Body of pancreas (tissue), 4 donors: ENCODE data around the gene CSE1L.

Experiments used
- POLR2A ChIP-seq, 3 donors: fragments of 450-650 bp; IDR thresholded peaks; one replicate each; pipeline ENCODE4 v1.6.1; 2016; ENCODE audit warnings: antibody characterized with exemption in 3 of 3, mild to moderate bottlenecking in 2 of 3
- TF ChIP-seq, protein P1 (sequence below), 7 experiments: fragments of 450-650 bp in 4 of 7; fragments of 200-600 bp in 3 of 7; sonication (generic) in 3 of 7; IDR thresholded peaks; one replicate each; pipeline ENCODE4 v1.5.1; 2016 to 2019; ENCODE audit warnings: antibody characterized with exemption in 7 of 7

DNA sequence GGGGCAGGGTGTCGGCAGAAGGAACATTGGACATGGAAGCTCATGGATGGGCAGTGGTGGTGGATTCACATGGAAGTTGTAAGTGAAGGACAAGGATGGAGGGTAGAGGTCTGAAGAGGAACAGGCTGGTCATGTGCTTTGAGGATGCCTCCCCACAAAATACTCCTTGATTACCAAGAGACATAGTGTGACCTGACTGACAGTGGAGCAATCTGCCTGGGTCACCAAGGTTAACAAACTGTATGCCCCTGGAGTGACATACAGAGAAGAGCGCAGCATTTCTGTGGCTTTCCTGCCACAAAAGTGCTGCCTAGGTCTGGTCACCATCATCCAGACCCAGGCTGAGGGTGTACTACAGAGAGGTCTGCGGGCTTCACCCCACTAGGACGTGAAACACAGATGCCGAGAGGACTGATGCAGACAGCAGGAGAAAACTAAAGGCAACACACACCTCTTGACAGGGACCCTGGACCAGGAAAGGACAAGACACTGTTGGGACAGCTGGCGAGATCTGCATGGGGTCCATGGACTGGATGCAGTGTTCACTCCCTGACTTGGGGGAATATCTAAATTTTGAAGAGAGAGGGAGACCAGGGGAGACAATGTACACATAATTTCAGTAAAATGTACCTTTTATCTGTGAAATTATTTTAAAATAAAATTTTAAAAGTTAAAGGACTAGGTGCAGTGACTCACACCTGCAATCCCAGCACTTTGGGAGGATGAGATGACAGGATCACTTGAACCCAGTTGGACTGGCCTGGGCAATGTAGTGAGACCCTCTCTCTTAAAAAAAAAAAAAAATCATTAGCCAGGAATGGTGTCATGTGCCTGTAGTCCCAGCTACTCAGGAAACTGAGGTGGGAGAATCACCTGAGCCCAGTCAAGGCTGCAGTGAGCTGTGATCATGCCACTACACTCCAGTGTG lies 64.9 kb downstream of the CSE1L start:
- TF ChIP-seq, protein P1, sequence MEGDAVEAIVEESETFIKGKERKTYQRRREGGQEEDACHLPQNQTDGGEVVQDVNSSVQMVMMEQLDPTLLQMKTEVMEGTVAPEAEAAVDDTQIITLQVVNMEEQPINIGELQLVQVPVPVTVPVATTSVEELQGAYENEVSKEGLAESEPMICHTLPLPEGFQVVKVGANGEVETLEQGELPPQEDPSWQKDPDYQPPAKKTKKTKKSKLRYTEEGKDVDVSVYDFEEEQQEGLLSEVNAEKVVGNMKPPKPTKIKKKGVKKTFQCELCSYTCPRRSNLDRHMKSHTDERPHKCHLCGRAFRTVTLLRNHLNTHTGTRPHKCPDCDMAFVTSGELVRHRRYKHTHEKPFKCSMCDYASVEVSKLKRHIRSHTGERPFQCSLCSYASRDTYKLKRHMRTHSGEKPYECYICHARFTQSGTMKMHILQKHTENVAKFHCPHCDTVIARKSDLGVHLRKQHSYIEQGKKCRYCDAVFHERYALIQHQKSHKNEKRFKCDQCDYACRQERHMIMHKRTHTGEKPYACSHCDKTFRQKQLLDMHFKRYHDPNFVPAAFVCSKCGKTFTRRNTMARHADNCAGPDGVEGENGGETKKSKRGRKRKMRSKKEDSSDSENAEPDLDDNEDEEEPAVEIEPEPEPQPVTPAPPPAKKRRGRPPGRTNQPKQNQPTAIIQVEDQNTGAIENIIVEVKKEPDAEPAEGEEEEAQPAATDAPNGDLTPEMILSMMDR (IDR thresholded peaks at IDR 0.05): no peak
- no peak for TF ChIP-seq POLR2A (IDR thresholded peaks at IDR 0.05)
